HEK293 (cell line): ENCODE results near the gene PDE4D.

Experiments used
- BCL11A ChIP-seq: fragments of 450-650 bp; formaldehyde crosslinking; IDR thresholded peaks from 2 replicates; pipeline ENCODE4 v1.5.1; 2016; ENCODE audit warnings: low read depth, missing biosample characterization, missing genetic modification characterization
- GFI1B ChIP-seq: fragments of 450-650 bp; formaldehyde crosslinking; IDR thresholded peaks from 2 replicates; pipeline ENCODE4 v1.5.1; 2016; ENCODE audit warnings: missing biosample characterization, missing genetic modification characterization
- GLI4 ChIP-seq: fragments of 450-650 bp; formaldehyde crosslinking; IDR thresholded peaks from 2 replicates; pipeline ENCODE4 v1.5.1; 2016; ENCODE audit warnings: missing biosample characterization, missing genetic modification characterization
- IKZF3 ChIP-seq: fragments of 450-650 bp; IDR thresholded peaks from 2 replicates; pipeline ENCODE4 v1.5.0; 2018; ENCODE audit warnings: missing biosample characterization, mild to moderate bottlenecking, missing genetic modification characterization, moderate library complexity
- SP2 ChIP-seq: fragments of 450-650 bp; formaldehyde crosslinking; IDR thresholded peaks from 2 replicates; pipeline ENCODE4 v1.5.1; 2016; ENCODE audit warnings: missing biosample characterization, missing genetic modification characterization
- ZBTB20 ChIP-seq: fragments of 450-650 bp; formaldehyde crosslinking; IDR thresholded peaks from 2 replicates; pipeline ENCODE4 v1.5.1; 2016; ENCODE audit warnings: missing biosample characterization, missing genetic modification characterization
- ZFP3 ChIP-seq: fragments of 450-650 bp; formaldehyde crosslinking; IDR thresholded peaks from 2 replicates; pipeline ENCODE4 v1.5.1; 2016; ENCODE audit warnings: low read depth, missing biosample characterization, missing genetic modification characterization
- ZFP37 ChIP-seq: fragments of 450-650 bp; formaldehyde crosslinking; IDR thresholded peaks from 2 replicates; pipeline ENCODE4 v1.5.1; 2016; ENCODE audit warnings: missing biosample characterization, missing genetic modification characterization
- ZNF121 ChIP-seq: fragments of 450-650 bp; formaldehyde crosslinking; IDR thresholded peaks from 2 replicates; pipeline ENCODE4 v1.5.1; 2016; ENCODE audit warnings: missing biosample characterization, missing genetic modification characterization
- ZNF140 ChIP-seq: fragments of 450-650 bp; formaldehyde crosslinking; IDR thresholded peaks from 2 replicates; pipeline ENCODE4 v1.5.1; 2016; ENCODE audit warnings: missing biosample characterization, missing genetic modification characterization
- ZNF155 ChIP-seq: fragments of 450-650 bp; formaldehyde crosslinking; IDR thresholded peaks from 2 replicates; pipeline ENCODE4 v1.5.1; 2016; ENCODE audit warnings: missing biosample characterization, missing genetic modification characterization
- ZNF2 ChIP-seq: fragments of 450-650 bp; formaldehyde crosslinking; IDR thresholded peaks from 2 replicates; pipeline ENCODE4 v1.5.1; 2016; ENCODE audit warnings: missing biosample characterization, missing genetic modification characterization
- ZNF202 ChIP-seq: fragments of 450-650 bp; formaldehyde crosslinking; IDR thresholded peaks from 2 replicates; pipeline ENCODE4 v1.5.1; 2016; ENCODE audit warnings: missing biosample characterization, missing genetic modification characterization, borderline replicate concordance
- ZNF211 ChIP-seq: fragments of 450-650 bp; formaldehyde crosslinking; IDR thresholded peaks from 2 replicates; pipeline ENCODE4 v1.5.1; 2016; ENCODE audit warnings: low read depth, missing biosample characterization, missing genetic modification characterization
- ZNF223 ChIP-seq: fragments of 450-650 bp; formaldehyde crosslinking; IDR thresholded peaks from 2 replicates; pipeline ENCODE4 v1.5.1; 2016; ENCODE audit warnings: missing biosample characterization, missing genetic modification characterization
- ZNF24 ChIP-seq: fragments of 450-650 bp; formaldehyde crosslinking; IDR thresholded peaks from 2 replicates; pipeline ENCODE4 v1.5.1; 2016; ENCODE audit warnings: missing biosample characterization, missing genetic modification characterization
- ZNF335 ChIP-seq: fragments of 450-650 bp; formaldehyde crosslinking; conservative IDR thresholded peaks from 2 replicates; pipeline ENCODE4 v1.5.1; 2016; ENCODE audit warnings: missing biosample characterization, missing genetic modification characterization
- ZNF391 ChIP-seq: fragments of 450-650 bp; formaldehyde crosslinking; IDR thresholded peaks from 2 replicates; pipeline ENCODE4 v1.5.1; 2016; ENCODE audit warnings: low read depth, missing biosample characterization, missing genetic modification characterization, borderline replicate concordance
- ZNF394 ChIP-seq: fragments of 450-650 bp; formaldehyde crosslinking; IDR thresholded peaks from 2 replicates; pipeline ENCODE4 v1.5.1; 2016; ENCODE audit warnings: missing biosample characterization, missing genetic modification characterization, mild to moderate bottlenecking, moderate library complexity, borderline replicate concordance
- ZNF521 ChIP-seq: fragments of 450-650 bp; formaldehyde crosslinking; IDR thresholded peaks from 2 replicates; pipeline ENCODE4 v1.5.1; 2017; ENCODE audit warnings: missing biosample characterization, mild to moderate bottlenecking, missing genetic modification characterization
- ZNF561 ChIP-seq: fragments of 450-650 bp; IDR thresholded peaks from 2 replicates; pipeline ENCODE4 v1.5.1; 2018; ENCODE audit warnings: missing biosample characterization, missing genetic modification characterization, borderline replicate concordance
- ZNF658 ChIP-seq: fragments of 450-650 bp; formaldehyde crosslinking; IDR thresholded peaks from 2 replicates; pipeline ENCODE4; 2016; ENCODE audit warnings: missing biosample characterization, missing genetic modification characterization
- ZNF707 ChIP-seq: fragments of 450-650 bp; formaldehyde crosslinking; IDR thresholded peaks from 2 replicates; pipeline ENCODE4 v1.5.1; 2016; ENCODE audit warnings: missing biosample characterization, missing genetic modification characterization
- ZSCAN30 ChIP-seq: fragments of 450-650 bp; IDR thresholded peaks from 2 replicates; pipeline ENCODE4 v1.5.1; 2018; ENCODE audit warnings: missing biosample characterization, mild to moderate bottlenecking, missing genetic modification characterization, moderate library complexity
- TF ChIP-seq, protein P1 (sequence below): fragments of 450-650 bp; IDR thresholded peaks from 2 replicates; pipeline ENCODE4 v1.5.1; 2018; ENCODE audit warnings: missing biosample characterization, missing genetic modification characterization
- TF ChIP-seq, protein P2 (sequence below): fragments of 450-650 bp; formaldehyde crosslinking; IDR thresholded peaks from 2 replicates; pipeline ENCODE4 v1.5.1; 2016; ENCODE audit warnings: missing biosample characterization, missing genetic modification characterization, low read depth
- TF ChIP-seq, protein P3 (sequence below): fragments of 450-650 bp; formaldehyde crosslinking; IDR thresholded peaks from 2 replicates; pipeline ENCODE4 v1.5.1; 2016; ENCODE audit warnings: missing biosample characterization, missing genetic modification characterization
- TF ChIP-seq, protein P4 (sequence below): fragments of 450-650 bp; formaldehyde crosslinking; IDR thresholded peaks from 2 replicates; pipeline ENCODE4 v1.5.1; 2017; ENCODE audit warnings: missing biosample characterization, missing genetic modification characterization
- TF ChIP-seq, protein P5 (sequence below): fragments of 450-650 bp; formaldehyde crosslinking; IDR thresholded peaks from 2 replicates; pipeline ENCODE4 v1.5.1; 2016; ENCODE audit warnings: missing biosample characterization, missing genetic modification characterization

The PDE4D gene

DNA sequence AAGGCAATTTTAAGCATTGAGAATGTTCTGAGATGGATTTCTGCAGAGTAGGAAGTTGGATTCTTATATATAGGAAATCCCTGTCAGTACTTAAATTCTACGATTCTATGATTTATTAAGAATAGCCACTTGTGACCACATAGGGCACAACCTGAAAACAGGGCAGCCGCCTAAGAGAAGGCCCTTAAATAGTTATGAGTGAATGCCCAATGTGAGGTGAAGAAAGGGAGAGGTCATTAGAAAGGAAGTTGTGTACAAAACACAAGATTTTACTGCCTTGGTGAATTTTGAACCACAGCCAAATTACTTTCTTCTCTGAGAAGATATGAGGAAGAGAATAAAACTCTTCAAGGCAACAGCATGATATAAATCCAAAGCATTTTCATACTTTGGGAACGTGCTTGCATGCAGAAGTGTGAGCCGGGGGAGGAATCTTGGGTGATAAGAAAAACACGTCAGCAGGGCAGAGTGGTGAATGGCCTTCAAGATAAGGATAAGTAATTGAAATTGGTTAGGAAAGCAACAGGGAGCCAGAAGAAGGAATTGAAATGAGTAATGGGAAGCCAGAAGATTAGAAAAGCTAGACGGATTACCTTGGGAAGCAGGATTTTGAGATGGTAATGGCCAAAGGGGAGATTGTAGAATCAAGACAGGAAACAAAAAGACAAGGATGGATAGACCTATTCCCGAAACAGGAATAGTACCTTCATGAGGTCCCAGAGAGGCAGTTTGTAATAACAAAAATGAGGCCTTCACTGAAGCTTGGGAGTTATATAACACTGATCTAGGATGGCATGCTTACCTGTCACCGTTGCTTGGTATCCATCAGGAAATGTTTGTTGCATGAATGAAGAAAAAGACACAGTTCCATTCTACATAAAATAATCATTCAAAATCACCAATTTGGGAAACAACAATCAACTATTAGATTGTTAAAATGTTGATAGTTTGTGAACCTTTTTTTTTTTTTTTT, 244.3 kb downstream of the PDE4D start (continued):
- TF ChIP-seq ZFP37 (tag by site-specific recombination) (peak; percentile 74; the same call in 1 of the 2 replicates), ZNF155 (tag by site-specific recombination) (no peak), ZNF521 (tag by site-specific recombination) (no peak), GLI4 (tag by site-specific recombination) (no peak), ZNF140 (no peak), ZNF335 (tag by site-specific recombination) (peak; percentile 30; the same call in 1 of the 2 replicates), SP2 (tag by site-specific recombination) (no peak), ZSCAN30 (tag by site-specific recombination) (no peak), ZNF202 (tag by site-specific recombination) (no peak), ZNF561 (tag by site-specific recombination) (no peak), BCL11A (tag by site-specific recombination) (peak; percentile 80), ZNF658 (no peak), ZNF24 (tag by site-specific recombination) (peak; percentile 64; the same call in 1 of the 2 replicates), GFI1B (tag by site-specific recombination) (peak; percentile 88; the same call in 1 of the 2 replicates), ZNF707 (tag by site-specific recombination) (no peak), ZNF391 (tag by site-specific recombination) (no peak), ZFP3 (tag by site-specific recombination) (no peak), ZNF211 (no peak), ZNF394 (tag by site-specific recombination) (peak; percentile 57; the same call in 1 of the 2 replicates), ZBTB20 (tag by site-specific recombination) (peak; percentile 54; the same call in 1 of the 2 replicates), IKZF3 (tag by site-specific recombination) (peak; percentile 88), ZNF121 (tag by site-specific recombination) (no peak), ZNF2 (tag by site-specific recombination) (peak; percentile 73; the same call in 1 of the 2 replicates), ZNF223 (tag by site-specific recombination) (no peak)
- TF ChIP-seq, protein P1, sequence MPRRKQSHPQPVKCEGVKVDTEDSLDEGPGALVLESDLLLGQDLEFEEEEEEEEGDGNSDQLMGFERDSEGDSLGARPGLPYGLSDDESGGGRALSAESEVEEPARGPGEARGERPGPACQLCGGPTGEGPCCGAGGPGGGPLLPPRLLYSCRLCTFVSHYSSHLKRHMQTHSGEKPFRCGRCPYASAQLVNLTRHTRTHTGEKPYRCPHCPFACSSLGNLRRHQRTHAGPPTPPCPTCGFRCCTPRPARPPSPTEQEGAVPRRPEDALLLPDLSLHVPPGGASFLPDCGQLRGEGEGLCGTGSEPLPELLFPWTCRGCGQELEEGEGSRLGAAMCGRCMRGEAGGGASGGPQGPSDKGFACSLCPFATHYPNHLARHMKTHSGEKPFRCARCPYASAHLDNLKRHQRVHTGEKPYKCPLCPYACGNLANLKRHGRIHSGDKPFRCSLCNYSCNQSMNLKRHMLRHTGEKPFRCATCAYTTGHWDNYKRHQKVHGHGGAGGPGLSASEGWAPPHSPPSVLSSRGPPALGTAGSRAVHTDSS (tag by site-specific recombination) = no peak
- TF ChIP-seq, protein P2, sequence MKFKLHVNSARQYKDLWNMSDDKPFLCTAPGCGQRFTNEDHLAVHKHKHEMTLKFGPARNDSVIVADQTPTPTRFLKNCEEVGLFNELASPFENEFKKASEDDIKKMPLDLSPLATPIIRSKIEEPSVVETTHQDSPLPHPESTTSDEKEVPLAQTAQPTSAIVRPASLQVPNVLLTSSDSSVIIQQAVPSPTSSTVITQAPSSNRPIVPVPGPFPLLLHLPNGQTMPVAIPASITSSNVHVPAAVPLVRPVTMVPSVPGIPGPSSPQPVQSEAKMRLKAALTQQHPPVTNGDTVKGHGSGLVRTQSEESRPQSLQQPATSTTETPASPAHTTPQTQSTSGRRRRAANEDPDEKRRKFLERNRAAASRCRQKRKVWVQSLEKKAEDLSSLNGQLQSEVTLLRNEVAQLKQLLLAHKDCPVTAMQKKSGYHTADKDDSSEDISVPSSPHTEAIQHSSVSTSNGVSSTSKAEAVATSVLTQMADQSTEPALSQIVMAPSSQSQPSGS (tag by site-specific recombination) = peak; percentile 84
- TF ChIP-seq, protein P3, sequence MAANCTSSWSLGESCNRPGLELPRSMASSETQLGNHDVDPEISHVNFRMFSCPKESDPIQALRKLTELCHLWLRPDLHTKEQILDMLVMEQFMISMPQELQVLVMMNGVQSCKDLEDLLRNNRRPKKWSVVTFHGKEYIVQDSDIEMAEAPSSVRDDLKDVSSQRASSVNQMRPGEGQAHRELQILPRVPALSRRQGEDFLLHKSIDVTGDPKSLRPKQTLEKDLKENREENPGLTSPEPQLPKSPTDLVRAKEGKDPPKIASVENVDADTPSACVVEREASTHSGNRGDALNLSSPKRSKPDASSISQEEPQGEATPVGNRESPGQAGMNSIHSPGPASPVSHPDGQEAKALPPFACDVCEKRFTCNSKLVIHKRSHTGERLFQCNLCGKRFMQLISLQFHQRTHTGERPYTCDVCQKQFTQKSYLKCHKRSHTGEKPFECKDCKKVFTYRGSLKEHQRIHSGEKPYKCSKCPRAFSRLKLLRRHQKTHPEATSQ (tag by site-specific recombination) = peak; percentile 91
- TF ChIP-seq, protein P4, sequence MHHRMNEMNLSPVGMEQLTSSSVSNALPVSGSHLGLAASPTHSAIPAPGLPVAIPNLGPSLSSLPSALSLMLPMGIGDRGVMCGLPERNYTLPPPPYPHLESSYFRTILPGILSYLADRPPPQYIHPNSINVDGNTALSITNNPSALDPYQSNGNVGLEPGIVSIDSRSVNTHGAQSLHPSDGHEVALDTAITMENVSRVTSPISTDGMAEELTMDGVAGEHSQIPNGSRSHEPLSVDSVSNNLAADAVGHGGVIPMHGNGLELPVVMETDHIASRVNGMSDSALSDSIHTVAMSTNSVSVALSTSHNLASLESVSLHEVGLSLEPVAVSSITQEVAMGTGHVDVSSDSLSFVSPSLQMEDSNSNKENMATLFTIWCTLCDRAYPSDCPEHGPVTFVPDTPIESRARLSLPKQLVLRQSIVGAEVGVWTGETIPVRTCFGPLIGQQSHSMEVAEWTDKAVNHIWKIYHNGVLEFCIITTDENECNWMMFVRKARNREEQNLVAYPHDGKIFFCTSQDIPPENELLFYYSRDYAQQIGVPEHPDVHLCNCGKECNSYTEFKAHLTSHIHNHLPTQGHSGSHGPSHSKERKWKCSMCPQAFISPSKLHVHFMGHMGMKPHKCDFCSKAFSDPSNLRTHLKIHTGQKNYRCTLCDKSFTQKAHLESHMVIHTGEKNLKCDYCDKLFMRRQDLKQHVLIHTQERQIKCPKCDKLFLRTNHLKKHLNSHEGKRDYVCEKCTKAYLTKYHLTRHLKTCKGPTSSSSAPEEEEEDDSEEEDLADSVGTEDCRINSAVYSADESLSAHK = peak; percentile 61
- TF ChIP-seq, protein P5, sequence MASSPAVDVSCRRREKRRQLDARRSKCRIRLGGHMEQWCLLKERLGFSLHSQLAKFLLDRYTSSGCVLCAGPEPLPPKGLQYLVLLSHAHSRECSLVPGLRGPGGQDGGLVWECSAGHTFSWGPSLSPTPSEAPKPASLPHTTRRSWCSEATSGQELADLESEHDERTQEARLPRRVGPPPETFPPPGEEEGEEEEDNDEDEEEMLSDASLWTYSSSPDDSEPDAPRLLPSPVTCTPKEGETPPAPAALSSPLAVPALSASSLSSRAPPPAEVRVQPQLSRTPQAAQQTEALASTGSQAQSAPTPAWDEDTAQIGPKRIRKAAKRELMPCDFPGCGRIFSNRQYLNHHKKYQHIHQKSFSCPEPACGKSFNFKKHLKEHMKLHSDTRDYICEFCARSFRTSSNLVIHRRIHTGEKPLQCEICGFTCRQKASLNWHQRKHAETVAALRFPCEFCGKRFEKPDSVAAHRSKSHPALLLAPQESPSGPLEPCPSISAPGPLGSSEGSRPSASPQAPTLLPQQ (tag by site-specific recombination) = 0 out of 2 replicates have a peak, but pooled peaks have one; percentile 41
